NK-92 treated with Interleukin-12 subunit alpha and Interleukin-12 subunit beta, amount 100 ng/mL, for 24 hours (cell line): ENCODE measurements around the gene MYO7B.

ENCODE experiments used
- DNase-seq: peaks from one replicate; lab custom pipeline; 2025; lab: John Stamatoyannopoulos, UW

MYO7B gene

GRCh38 chr2:127681288-127681804 is 145.9 kb downstream of the MYO7B start:
- no peak for DNase-seq

DNA sequence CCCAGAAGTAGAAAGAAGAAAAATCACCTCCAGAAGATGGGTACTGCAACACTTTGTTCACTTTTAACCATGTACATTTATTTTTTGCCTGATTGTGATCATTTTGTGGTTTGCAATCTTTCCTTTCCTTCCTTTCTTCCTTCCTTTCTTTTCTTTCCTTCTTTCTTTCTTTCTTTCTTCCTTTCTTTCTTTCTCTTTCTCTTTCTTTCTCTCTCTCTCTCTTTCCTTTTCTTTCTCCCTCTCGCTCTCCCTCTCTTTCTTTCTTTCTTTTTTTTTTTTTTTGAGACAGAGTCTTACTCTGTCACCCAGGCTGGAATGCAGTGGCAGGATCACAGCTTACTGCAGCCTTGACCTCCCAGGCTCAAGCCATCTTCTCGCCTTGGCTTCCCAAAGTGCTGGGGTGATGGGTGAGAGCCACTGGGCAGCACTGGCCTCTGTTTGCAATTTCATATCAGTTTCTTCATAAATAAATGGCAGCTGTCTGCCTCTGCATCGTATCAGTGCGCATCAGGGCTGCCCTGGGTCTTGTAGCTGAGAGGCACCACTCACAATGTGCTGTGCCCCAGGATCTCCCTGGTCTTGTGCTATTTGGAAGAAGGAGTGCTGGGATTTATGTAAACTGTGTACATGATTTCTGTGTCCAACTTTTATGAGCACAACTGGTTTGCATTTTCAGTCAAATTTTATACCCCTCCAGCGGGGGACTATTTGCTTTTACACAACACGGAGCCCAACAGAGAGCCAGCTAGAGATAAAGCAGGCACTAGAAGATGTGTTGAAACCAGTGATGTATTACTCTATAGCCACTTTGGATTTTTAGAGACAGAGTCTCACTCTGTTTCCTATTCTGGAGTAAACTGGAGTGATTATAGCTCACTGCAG is 146.7 kb downstream of the MYO7B start:
- no peak for DNase-seq

- no peak for DNase-seq
Observed at GRCh38 chr2:127683056-127683455, 147.6 kb downstream of the MYO7B start.

DNA sequence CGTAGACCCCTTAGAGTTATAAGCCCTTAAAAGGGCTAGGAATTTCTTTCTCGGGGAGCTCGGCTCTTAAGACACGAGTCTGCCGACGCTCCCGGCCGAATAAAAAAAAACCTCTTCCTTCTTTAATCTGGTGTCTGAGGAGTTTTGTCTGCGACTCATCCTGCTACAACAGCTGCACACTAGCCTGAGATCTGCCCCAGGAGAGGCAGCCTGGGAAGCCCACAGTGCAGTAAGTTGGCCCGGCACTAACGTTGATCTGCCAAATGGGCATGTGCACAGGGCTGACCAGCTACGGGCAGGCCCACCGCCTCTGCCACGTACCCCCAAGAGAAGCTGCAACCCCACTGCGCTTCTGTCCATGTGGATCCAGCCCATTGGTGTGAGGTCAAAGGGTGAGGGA is 148.3 kb downstream of the MYO7B start:
- DNase-seq: no peak

- DNase-seq: no peak
Observed at GRCh38 chr2:127685410-127686080, 150.1 kb downstream of the MYO7B start.
